Caco-2 (cell line): ENCODE results near the gene STAT4. TPM values are rescaled to one million over a fixed set of nuclear protein-coding genes. Genes with fewer than 3 reads are reported as not detected.

ENCODE experiments used
- BruUV-seq: library from RNA; stranded (reverse); fragments of 400-500 nt; replicated peaks from 2 replicates; lab custom pipeline; 2021; lab: Mats Ljungman, UMichigan
- CTCF ChIA-PET: fragments of 300-600 bp; sonication (Branson Sonifier 250); formaldehyde crosslinking; loops from one replicate; lab custom pipeline; 2022; ENCODE audit warnings: antibody characterized with exemption; lab: Charles Lee
- POLR2A ChIA-PET: fragments of 300-600 bp; sonication (Branson Sonifier 250); formaldehyde crosslinking; loops from one replicate; lab custom pipeline; 2022; ENCODE audit warnings: antibody characterized with exemption; lab: Charles Lee
- DNase-seq, 2 experiments: peaks; one replicate each; pipeline versions ENCODE4 v3.0.0 to v3.0.0-alpha.2; 2020 to 2022
- H3K27me3 ChIP-seq: replicated peaks from 2 replicates; pipeline ENCODE4 v1.6.0; 2011; ENCODE audit warnings: low read length; ENCODE audit not compliant: control insufficient read depth, insufficient read depth
- H3K36me3 ChIP-seq: 2 replicates; pipeline ENCODE4 v1.5.1; 2011; ENCODE audit warnings: low read length; ENCODE audit not compliant: control insufficient read depth, insufficient read depth
- H3K4me1 ChIP-seq: fragments of 250-450 bp; sonication (Bioruptor Pico); 2 replicates; pipeline ENCODE4 v1.5.1; 2020; ENCODE audit warnings: mild to moderate bottlenecking
- H3K4me3 ChIP-seq: 2 replicates; pipeline ENCODE4 v1.5.1; 2011; ENCODE audit warnings: low read depth, mild to moderate bottlenecking, control low read depth, low read length
- H3K9me3 ChIP-seq: fragments of 250-450 bp; sonication (Bioruptor Pico); 2 replicates; pipeline ENCODE4 v1.5.1; 2020; ENCODE audit warnings: mild to moderate bottlenecking, moderate library complexity
- H3K27ac Mint-ChIP-seq: one replicate; pipeline ENCODE4 v1.8.0; 2022; ENCODE audit warnings: mixed read lengths; ENCODE audit not compliant: unreplicated experiment
- H3K27me3 Mint-ChIP-seq: one replicate; pipeline ENCODE4 v1.8.0; 2022; ENCODE audit warnings: mixed read lengths; ENCODE audit not compliant: insufficient read depth, unreplicated experiment
- H3K36me3 Mint-ChIP-seq: one replicate; pipeline ENCODE4 v1.8.0; 2022; ENCODE audit warnings: mild to moderate bottlenecking, mixed read lengths; ENCODE audit not compliant: insufficient read depth, unreplicated experiment
- H3K4me1 Mint-ChIP-seq: one replicate; pipeline ENCODE4 v1.8.0; 2022; ENCODE audit warnings: low read depth, mixed read lengths; ENCODE audit not compliant: unreplicated experiment
- H3K4me3 Mint-ChIP-seq: one replicate; pipeline ENCODE4 v1.8.0; 2022; ENCODE audit warnings: mild to moderate bottlenecking, moderate library complexity, mixed read lengths; ENCODE audit not compliant: unreplicated experiment
- H3K9me3 Mint-ChIP-seq: one replicate; pipeline ENCODE4 v1.8.0; 2022; ENCODE audit warnings: mixed read lengths; ENCODE audit not compliant: unreplicated experiment
- intact Hi-C: fragments of 100-400 bp; cut with micrococcal nuclease; formaldehyde crosslinking; loops from one replicate; pipeline ENCODE4 v1.10.0; 2022; ENCODE audit not compliant: unreplicated experiment
- total RNA-seq: library from RNA; stranded (reverse); gene quantifications from 2 replicates; pipeline ENCODE4 v1.2.3, GENCODE V29; 2022
- TF ChIP-seq, protein P1 (sequence below), 2 experiments: fragments of 200-600 bp in 1 of 2; IDR thresholded peaks; 1 replicate in 1 of 2; 2 replicates in 1 of 2; pipeline versions ENCODE4 v1.5.1 to v1.8.0; 2011 to 2022; ENCODE audit warnings: antibody characterized with exemption in 1 of 2, control low read depth in 1 of 2, inconsistent platforms in 1 of 2, low read depth in 1 of 2, low read length in 1 of 2, mild to moderate bottlenecking in 1 of 2, moderate library complexity in 1 of 2; ENCODE audit not compliant: insufficient read depth in 1 of 2, severe bottlenecking in 1 of 2, unreplicated experiment in 1 of 2

Gene STAT4
- total RNA-seq, 1 experiment from 2014 or later: 0.48 TPM

DNA sequence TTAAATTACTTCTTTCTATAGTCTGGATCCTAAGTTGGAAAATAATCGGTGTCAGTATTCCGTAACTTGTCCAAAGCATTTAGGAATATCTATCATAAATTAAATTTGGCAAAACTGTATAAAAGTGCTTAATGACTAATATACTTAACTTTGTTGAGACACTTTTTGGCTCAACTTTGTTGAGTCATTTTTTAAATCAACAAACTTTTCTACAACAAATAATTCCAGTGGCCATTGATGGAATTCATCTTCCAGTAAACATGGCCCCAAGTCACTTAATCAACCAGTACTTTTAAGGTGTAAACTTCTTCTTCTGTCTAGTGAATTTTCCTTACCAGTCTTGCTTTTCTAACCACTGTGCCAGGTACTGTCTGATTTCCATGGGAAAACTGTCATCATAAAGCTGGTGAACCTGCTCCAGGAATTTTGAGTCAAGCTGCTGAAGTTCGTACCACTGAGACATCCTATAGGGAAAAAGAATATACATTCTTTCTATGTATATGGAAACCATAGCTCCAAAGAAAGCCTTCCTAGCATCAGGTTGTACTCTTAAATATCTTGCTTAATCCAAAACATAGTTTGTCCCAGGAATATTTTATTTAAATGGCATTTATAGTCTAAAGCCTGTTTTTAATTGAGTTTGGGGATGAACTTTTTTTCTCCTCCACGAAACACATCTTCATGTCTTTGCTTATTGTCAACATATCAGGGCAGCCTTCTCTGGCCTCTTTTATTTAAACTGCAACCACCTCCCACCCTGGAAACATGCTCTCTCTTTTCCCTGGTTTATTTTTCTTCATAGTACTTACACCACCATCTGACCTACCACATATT is 141.0 kb downstream of the STAT4 start:
- H3K9me3 Mint-ChIP-seq: no peaks in the 10 kb centered on the region
- peaks cover 47% of the 10 kb centered on the region for H3K36me3 Mint-ChIP-seq
- TF ChIP-seq, protein P1, sequence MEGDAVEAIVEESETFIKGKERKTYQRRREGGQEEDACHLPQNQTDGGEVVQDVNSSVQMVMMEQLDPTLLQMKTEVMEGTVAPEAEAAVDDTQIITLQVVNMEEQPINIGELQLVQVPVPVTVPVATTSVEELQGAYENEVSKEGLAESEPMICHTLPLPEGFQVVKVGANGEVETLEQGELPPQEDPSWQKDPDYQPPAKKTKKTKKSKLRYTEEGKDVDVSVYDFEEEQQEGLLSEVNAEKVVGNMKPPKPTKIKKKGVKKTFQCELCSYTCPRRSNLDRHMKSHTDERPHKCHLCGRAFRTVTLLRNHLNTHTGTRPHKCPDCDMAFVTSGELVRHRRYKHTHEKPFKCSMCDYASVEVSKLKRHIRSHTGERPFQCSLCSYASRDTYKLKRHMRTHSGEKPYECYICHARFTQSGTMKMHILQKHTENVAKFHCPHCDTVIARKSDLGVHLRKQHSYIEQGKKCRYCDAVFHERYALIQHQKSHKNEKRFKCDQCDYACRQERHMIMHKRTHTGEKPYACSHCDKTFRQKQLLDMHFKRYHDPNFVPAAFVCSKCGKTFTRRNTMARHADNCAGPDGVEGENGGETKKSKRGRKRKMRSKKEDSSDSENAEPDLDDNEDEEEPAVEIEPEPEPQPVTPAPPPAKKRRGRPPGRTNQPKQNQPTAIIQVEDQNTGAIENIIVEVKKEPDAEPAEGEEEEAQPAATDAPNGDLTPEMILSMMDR (IDR thresholded peaks at IDR 0.05; ENCODE audit: insufficient read depth in 1 of 2, low read depth in 1 of 2, low read length in 1 of 2, severe bottlenecking in 1 of 2, unreplicated experiment in 1 of 2): no peak
- CTCF ChIA-PET: interaction anchor here (0.7 kb wide), 1 partner anchor 23 kb away, joined by 3 read pairs; no protein-coding TSS in a partner anchor
- no peaks in the 10 kb centered on the region for H3K27me3 Mint-ChIP-seq
- H3K4me1 Mint-ChIP-seq: peaks cover 7% of the 10 kb centered on the region
- no peak overlapping the region for H3K27ac Mint-ChIP-seq
- peaks cover 5% of the 10 kb centered on the region; the same call in 1 of the 2 replicates for H3K4me1 ChIP-seq
- H3K36me3 ChIP-seq: no peaks in the 10 kb centered on the region
- BruUV-seq: no TSS peak
- H3K4me3 ChIP-seq: no peak overlapping the region
- POLR2A ChIA-PET: no interaction called here
- no peak for DNase-seq
- H3K4me3 Mint-ChIP-seq: no peak overlapping the region
- H3K27me3 ChIP-seq: no peaks in the 10 kb centered on the region
- no peaks in the 10 kb centered on the region for H3K9me3 ChIP-seq
- intact Hi-C loops: loop anchor here (5.0 kb wide), 2 partner anchors 127 to 152 kb away; partner anchors contain the start of gene GLS

DNA sequence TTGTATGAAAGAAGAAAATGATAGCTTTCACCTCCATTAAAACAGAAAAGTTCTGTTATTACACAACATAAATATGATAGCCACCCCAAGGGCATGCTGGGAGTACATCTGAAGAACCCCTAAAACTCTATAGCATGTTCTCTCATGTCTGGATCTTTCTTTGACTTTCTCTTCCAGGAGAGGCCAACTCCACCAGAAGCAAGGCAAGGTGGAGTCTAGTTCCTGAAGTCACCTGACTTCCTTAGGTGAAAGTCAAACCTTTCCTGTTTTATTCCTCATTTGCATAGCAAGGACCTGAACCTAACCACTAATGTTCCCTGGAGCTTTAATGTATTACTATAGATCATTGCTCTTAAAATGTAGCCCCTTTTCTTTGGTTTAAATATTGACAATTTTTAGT is 142.5 kb downstream of the STAT4 start:
- Mint-ChIP-seq H3K27ac (no peak overlapping the region), H3K9me3 (no peaks in the 10 kb centered on the region), H3K36me3 (peaks cover 61% of the 10 kb centered on the region), H3K27me3 (no peaks in the 10 kb centered on the region), H3K4me3 (no peak overlapping the region), H3K4me1 (peaks cover 7% of the 10 kb centered on the region)
- TF ChIP-seq, protein P1 (IDR thresholded peaks at IDR 0.05; ENCODE audit: insufficient read depth in 1 of 2, low read depth in 1 of 2, low read length in 1 of 2, severe bottlenecking in 1 of 2, unreplicated experiment in 1 of 2): no peak
- intact Hi-C loops: no loop called here
- no peaks in the 10 kb centered on the region for H3K9me3 ChIP-seq
- H3K27me3 ChIP-seq: no peaks in the 10 kb centered on the region
- no peak for DNase-seq
- H3K36me3 ChIP-seq: peaks cover 2% of the 10 kb centered on the region; the same call in 1 of the 2 replicates
- ChIA-PET CTCF (no interaction called here), POLR2A (no interaction called here)
- H3K4me3 ChIP-seq: no peak overlapping the region
- H3K4me1 ChIP-seq: peaks cover 5% of the 10 kb centered on the region; the same call in 1 of the 2 replicates
- BruUV-seq: no TSS peak

DNA sequence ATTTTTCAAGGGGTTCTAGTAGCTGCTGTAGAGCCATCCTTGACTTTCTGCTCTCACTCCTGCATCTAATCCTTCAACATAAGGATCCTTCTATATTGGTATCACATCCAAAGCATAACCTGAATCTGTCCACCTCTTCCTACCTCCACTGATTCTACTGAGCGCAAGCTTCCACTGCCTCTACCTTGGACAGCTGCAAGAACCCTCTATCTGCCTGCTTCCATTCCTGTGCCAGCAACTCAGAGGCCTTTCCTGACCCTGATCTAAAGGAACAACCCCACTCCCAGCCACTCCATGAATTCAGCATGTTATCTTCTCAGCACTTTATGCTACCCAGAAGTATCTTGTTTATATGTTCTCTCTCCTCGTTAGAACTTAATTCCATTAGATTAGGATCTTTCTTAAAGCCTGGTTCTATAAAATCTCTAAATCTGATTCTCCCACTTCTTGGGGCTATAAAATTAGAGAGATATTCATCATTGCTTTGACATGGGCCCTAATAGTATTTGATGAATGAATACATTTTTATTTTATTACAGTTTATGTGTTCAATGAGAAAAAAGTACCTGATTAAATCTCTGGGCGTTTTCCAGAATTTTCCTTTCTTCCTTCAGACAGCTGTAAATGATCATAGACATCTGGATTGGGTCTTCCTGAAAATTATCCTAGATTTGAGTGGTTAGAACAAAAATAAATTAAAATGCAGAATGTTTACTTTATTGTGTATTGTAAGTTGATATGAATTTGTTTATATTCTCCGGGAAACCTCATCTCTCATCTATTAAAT is 143.6 kb downstream of the STAT4 start:
- H3K9me3 ChIP-seq: no peaks in the 10 kb centered on the region
- intact Hi-C loops: no loop called here
- H3K4me1 Mint-ChIP-seq: peaks cover 7% of the 10 kb centered on the region

More for the DNA sequence above, 143.6 kb downstream of the STAT4 start:
- no peak overlapping the region for H3K4me3 ChIP-seq
- TF ChIP-seq, protein P1 (IDR thresholded peaks at IDR 0.05; ENCODE audit: insufficient read depth in 1 of 2, low read depth in 1 of 2, low read length in 1 of 2, severe bottlenecking in 1 of 2, unreplicated experiment in 1 of 2): no peak
- ChIA-PET CTCF (no interaction called here), POLR2A (no interaction called here)
- no peaks in the 10 kb centered on the region for H3K27me3 ChIP-seq
- no peak for DNase-seq
- peaks cover 2% of the 10 kb centered on the region; the same call in 1 of the 2 replicates for H3K36me3 ChIP-seq
- no peaks in the 10 kb centered on the region for H3K4me1 ChIP-seq
- peaks cover 72% of the 10 kb centered on the region for H3K36me3 Mint-ChIP-seq
- H3K27me3 Mint-ChIP-seq: no peaks in the 10 kb centered on the region
- no peak overlapping the region for H3K27ac Mint-ChIP-seq
- no peak overlapping the region for H3K4me3 Mint-ChIP-seq
- H3K9me3 Mint-ChIP-seq: no peaks in the 10 kb centered on the region
- no TSS peak for BruUV-seq
